Activated CD8-positive, alpha-beta T cell treated with anti-CD3 and anti-CD28 coated beads for 36 hours (primary cell): Measurements from ENCODE around the gene IQSEC2. TPM values are rescaled to one million over a fixed set of nuclear protein-coding genes. Genes with fewer than 3 reads are reported as not detected.
A peak's percentile ranks its signal among the peaks of the same experiment; 100 is the strongest.

Experiments
- ATAC-seq: fragments of 200-7000 bp; cut with Tn5 transposase; one replicate; pipeline ENCODE4 v1.10.0; 2021; ENCODE audit warnings: mild to moderate bottlenecking, moderate library complexity
- CTCF ChIA-PET: fragments of 350-600 bp; sonication (Branson Sonifier 250); formaldehyde crosslinking; loops from one replicate; lab custom pipeline; 2021; ENCODE audit warnings: antibody characterized with exemption; lab: Charles Lee
- POLR2A ChIA-PET: fragments of 350-600 bp; sonication (Branson Sonifier 250); formaldehyde crosslinking; loops from one replicate; lab custom pipeline; 2021; ENCODE audit warnings: antibody characterized with exemption; lab: Charles Lee
- DNase-seq: peaks from one replicate; pipeline ENCODE4 v3.0.0-alpha.2; 2020
- H3K27ac Mint-ChIP-seq: one replicate; pipeline ENCODE4 v1.8.0; 2021; ENCODE audit warnings: mild to moderate bottlenecking, mixed read lengths
- H3K27me3 Mint-ChIP-seq: one replicate; pipeline ENCODE4 v1.8.0; 2021; ENCODE audit warnings: mixed read lengths
- H3K36me3 Mint-ChIP-seq: one replicate; pipeline ENCODE4 v1.8.0; 2021; ENCODE audit warnings: low read depth, mixed read lengths
- H3K4me1 Mint-ChIP-seq: one replicate; pipeline ENCODE4 v1.8.0; 2021; ENCODE audit warnings: low read depth, mixed read lengths
- H3K4me3 Mint-ChIP-seq: one replicate; pipeline ENCODE4 v1.8.0; 2021; ENCODE audit warnings: mild to moderate bottlenecking, moderate library complexity, mixed read lengths
- H3K9me3 Mint-ChIP-seq: one replicate; pipeline ENCODE4 v1.8.0; 2021; ENCODE audit warnings: mixed read lengths
- CTCF ChIP-seq: fragments of 200-600 bp; IDR thresholded peaks from one replicate; pipeline ENCODE4 v1.8.0; 2022; ENCODE audit warnings: antibody characterized with exemption, mild to moderate bottlenecking
- intact Hi-C: fragments of 100-400 bp; cut with micrococcal nuclease; formaldehyde crosslinking; loops from one replicate; pipeline ENCODE4 v1.10.0; 2022
- total RNA-seq, 2 experiments: library from RNA; stranded (reverse); gene quantifications; one replicate each; pipeline ENCODE4 v1.2.3, GENCODE V29; 2021

The IQSEC2 gene
- total RNA-seq, 2 experiments from 2014 or later, result 0.05 to 0.07 TPM

GRCh38 chrX:53321943-53322497 lies 40.6 kb upstream of the IQSEC2 start:
- Mint-ChIP-seq H3K27me3 (peaks cover 48% of the 10 kb centered on the region), H3K4me3 (peak overlapping the region; percentile 4), H3K4me1 (peaks cover 12% of the 10 kb centered on the region), H3K27ac (no peak overlapping the region), H3K9me3 (no peaks in the 10 kb centered on the region), H3K36me3 (no peaks in the 10 kb centered on the region)
- ATAC-seq (no peak), DNase-seq (no peak)
- ChIA-PET POLR2A (no interaction called here), CTCF (no interaction called here)
- intact Hi-C loops, result no loop called here
- TF ChIP-seq CTCF, result no peak

- Mint-ChIP-seq H3K36me3 (no peaks in the 10 kb centered on the region), H3K4me1 (peaks cover 12% of the 10 kb centered on the region), H3K27me3 (peaks cover 48% of the 10 kb centered on the region), H3K4me3 (peak overlapping the region; percentile 4), H3K9me3 (no peaks in the 10 kb centered on the region), H3K27ac (no peak overlapping the region)
- peak; percentile 18 for ATAC-seq
- no peak for TF ChIP-seq CTCF
- ChIA-PET POLR2A (no interaction called here), CTCF (interaction anchor here (0.8 to 5.9 kb wide), 2 partner anchors 21 to 161 kb away, joined by 3 to 51 read pairs; no protein-coding TSS in a partner anchor)
- intact Hi-C loops, result no loop called here
- no peak for DNase-seq
These were observed 40.0 kb upstream of the IQSEC2 start for GRCh38 chrX:53321230-53321942.

- no peak for DNase-seq
- H3K27ac Mint-ChIP-seq, result no peak overlapping the region
- no peak overlapping the region for H3K4me3 Mint-ChIP-seq
- ATAC-seq, result peak; percentile 22
- peaks cover 12% of the 10 kb centered on the region for H3K4me1 Mint-ChIP-seq
- intact Hi-C loops, result no loop called here
- peaks cover 43% of the 10 kb centered on the region for H3K27me3 Mint-ChIP-seq
- ChIA-PET POLR2A (no interaction called here), CTCF (interaction anchor here (0.8 to 5.9 kb wide), 3 partner anchors 20 to 162 kb away, joined by 3 to 57 read pairs (median 51); no protein-coding TSS in a partner anchor)
- H3K9me3 Mint-ChIP-seq, result no peaks in the 10 kb centered on the region
- no peaks in the 10 kb centered on the region for H3K36me3 Mint-ChIP-seq
- TF ChIP-seq CTCF, result no peak
These were observed 39.3 kb upstream of the IQSEC2 start for GRCh38 chrX:53320543-53321229.

GRCh38 chrX:53319614-53320542 lies 38.5 kb upstream of the IQSEC2 start:
- H3K27ac Mint-ChIP-seq, result no peak overlapping the region
- peaks cover 40% of the 10 kb centered on the region for H3K27me3 Mint-ChIP-seq
- H3K4me3 Mint-ChIP-seq, result peak overlapping the region; percentile 67
- CTCF ChIA-PET, result interaction anchor here (0.8 to 5.9 kb wide), 8 partner anchors 10 to 162 kb away, joined by 3 to 57 read pairs (median 5); no protein-coding TSS in a partner anchor
- H3K9me3 Mint-ChIP-seq, result no peaks in the 10 kb centered on the region
- DNase-seq (peak; percentile 17), ATAC-seq (no peak)
- intact Hi-C loops, result no loop called here
- H3K36me3 Mint-ChIP-seq, result no peaks in the 10 kb centered on the region
- no peak for TF ChIP-seq CTCF
- H3K4me1 Mint-ChIP-seq, result peaks cover 12% of the 10 kb centered on the region
- POLR2A ChIA-PET, result interaction anchor here (0.7 kb wide), 1 partner anchor 740 kb away, joined by 3 read pairs; no protein-coding TSS in a partner anchor
